CD1c-positive myeloid dendritic cell (primary cell): Measurements from ENCODE around the gene DNAH12.
"Not testable (repeated sequence)": the region's sequence is repeated elsewhere in the genome, so short reads cannot be mapped to it uniquely, and the experiment has no call there.

ENCODE experiments used
- DNase-seq: peaks from one replicate; pipeline ENCODE4 v3.0.0-alpha.2; 2016; ENCODE audit errors: extremely low spot score

Gene DNAH12

GRCh38 chr3:57309769-57310360 lies 234.3 kb downstream of the DNAH12 start:
- DNase-seq: no peak

DNA sequence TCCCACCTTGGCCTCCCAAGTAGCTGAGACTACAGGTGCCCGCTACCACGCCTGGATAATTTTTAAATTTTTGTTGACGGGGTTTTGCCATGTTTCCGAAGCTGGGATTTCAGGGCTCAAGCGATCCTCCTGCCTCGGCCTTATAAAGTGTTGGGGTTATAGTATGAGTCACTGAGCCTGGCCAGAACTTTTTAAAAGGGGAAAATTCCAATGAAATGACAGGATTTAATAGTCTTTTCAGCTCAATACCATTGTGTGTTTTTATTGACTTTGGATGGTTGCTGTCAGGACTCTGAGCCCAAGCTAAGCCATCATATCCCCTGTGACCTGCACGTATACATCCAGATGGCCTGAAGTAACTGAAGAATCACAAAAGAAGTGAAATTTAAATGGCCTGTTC lies 240.6 kb downstream of the DNAH12 start:
- not testable (repeated sequence) for DNase-seq

- no peak for DNase-seq
Observed at GRCh38 chr3:57298041-57298440, 246.1 kb downstream of the DNAH12 start.

- no peak for DNase-seq
Observed at GRCh38 chr3:57292897-57293526, 251.1 kb downstream of the DNAH12 start.

DNA sequence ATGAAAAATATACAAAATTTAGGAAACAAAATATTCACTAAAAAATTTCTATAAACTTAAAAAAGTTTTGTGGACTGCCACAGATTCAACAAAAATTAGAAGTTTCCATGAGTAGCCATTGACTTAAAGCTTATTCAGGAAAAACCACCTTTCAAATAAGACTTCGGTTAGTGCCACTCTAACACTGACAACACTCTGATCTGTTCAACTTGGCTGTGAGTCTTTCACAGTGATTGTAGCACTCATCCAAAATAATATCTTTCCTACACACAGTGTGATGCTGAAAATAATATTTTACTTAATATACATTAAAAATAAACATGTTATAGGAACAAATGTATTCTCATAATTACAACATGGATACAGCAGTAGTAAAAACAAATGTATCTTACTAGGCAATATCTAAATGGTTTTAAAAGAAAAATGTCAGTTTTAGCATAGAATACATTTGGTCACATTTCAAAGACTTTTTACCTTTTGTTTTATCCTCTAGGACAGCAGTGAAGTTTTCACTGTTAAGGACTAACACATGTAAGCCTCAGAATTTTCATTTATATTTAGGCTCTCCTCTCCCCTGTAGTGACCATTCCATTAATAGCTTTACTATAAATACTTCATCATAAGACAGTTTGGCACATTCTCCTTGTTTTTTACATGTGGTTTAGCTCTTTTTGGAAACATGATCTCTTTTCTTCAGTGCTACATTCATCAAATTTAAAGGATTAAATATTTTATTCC lies 251.8 kb downstream of the DNAH12 start, which contains the start of gene ASB14:
ASB14 (minus strand) TSS at position 527 of the 738 bp plus-strand sequence. CDS start 652 bp downstream, outside the sequence.
- DNase-seq: no peak

DNA sequence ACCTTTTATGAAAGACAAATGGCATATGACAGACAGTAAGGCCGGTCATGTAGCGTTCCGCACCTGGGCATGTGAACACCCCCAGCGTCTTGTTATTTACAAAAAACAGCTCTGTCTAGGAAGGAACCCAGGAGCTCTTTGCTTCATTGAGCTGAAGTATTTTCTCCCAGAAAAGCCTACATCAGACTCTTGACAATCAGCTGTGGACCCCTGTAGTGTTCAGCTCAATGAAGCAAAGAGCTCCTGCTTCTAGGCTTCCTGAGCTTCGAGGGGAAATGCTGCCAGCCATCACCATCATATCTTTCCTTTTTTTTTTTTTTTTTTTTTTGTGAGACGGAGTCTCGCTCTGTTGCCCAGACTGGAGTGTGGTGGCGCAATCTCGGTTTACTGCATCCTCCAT lies 255.7 kb downstream of the DNAH12 start:
- no peak for DNase-seq

GRCh38 chr3:57287205-57287604 lies 256.9 kb downstream of the DNAH12 start:
- no peak for DNase-seq

GRCh38 chr3:57283334-57283733 lies 260.8 kb downstream of the DNAH12 start:
- no peak for DNase-seq

- DNase-seq: no peak
Observed at GRCh38 chr3:57281715-57282114, 262.4 kb downstream of the DNAH12 start.

DNA sequence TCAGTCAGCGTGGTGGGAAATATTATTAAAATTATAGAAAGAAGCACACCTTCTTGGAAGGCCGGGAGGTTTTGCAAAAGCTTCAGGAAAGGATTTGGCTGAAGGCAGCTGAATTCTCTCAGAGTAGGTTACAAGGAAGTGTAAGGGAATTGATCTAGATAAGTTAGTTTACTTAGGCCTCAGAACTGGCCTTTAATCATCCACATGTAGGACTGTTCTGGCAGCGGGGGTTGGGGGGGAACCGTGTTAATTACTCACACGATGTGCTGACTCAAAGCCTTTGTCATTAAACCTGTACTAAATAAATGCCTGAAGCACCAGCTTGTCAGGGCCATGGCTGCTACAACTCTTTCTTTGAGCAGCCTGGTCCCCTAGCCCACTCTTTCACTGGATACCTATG lies 264.5 kb downstream of the DNAH12 start:
- DNase-seq: no peak

DNA sequence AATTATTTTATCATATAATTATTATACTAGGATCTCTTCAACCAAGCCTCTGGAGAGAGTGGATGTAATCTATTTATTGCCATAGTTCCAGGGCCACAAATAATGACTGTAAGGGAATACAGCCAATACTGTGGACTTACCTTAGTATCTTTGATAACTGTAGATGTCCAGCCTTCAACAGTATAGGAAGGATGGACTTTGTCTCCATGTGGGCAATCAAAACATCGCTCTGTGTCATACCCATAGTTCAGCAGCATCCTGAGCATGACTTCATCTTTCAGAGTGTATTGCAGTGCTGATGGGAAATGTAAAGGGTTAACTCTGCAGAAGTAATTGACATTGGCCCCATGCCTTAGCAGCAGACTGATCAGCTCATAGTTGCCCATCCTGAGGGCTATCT lies 265.9 kb downstream of the DNAH12 start:
- DNase-seq: no peak

DNA sequence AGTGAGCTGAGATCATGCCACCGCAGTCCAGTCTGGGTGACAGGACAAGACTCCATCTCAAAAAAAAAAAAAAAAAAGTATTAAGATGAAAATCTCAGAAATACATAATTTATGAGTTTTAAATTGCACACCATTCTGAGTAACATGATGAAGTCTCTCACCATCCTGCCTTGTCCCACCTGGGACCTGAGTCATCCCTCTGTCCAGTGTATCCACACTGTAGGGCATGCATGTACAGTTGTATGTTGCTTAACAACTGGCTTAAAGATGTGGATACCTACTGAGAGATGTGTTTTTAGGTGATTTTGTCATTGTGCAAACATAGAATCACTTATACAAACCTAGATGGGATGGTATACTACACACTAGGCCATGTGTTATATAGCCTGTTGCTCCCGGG lies 268.8 kb downstream of the DNAH12 start:
- DNase-seq: no peak

GRCh38 chr3:57274845-57275244 lies 269.3 kb downstream of the DNAH12 start:
- DNase-seq: no peak

GRCh38 chr3:57268416-57268815 lies 275.7 kb downstream of the DNAH12 start:
- DNase-seq: no peak

DNA sequence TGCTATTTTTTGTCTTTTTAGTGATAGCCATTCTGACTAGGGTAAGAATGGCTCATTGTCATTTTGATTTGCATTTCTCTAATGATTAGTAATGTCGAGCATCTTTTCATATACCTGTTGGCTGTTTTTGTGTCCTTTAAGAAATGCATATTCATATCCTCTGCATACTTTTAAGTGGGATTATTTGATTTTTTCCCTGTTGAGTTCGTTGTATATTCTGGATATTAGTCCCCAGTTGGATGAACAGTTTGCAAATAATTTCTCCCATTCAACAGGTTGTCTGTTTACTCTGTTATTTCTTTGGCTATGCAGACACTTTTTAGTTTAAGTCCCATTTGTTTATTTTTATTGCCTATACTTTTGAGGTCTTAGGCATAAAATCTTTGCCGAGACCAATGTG lies 282.2 kb downstream of the DNAH12 start:
- no peak for DNase-seq

- DNase-seq: no peak
Observed at GRCh38 chr3:57261119-57261518, 283.0 kb downstream of the DNAH12 start.

DNA sequence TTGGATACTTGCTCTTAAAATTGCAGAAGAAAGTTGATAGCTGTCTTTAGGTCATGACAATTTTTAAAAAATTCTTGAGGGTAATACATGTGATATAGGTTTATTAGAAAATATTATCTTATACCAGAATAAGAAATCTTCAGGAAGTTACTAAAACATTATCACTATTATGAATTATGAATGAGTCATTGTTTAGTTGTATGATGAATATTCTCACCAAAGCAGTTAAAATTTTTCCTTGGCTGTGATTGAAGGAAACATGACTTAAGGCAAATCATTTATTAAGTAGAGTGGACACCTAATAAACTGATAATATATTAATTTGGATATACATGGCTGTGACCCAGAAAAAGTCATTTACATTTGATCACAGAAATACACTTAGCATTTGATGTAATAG lies 286.5 kb downstream of the DNAH12 start:
- DNase-seq: no peak

DNA sequence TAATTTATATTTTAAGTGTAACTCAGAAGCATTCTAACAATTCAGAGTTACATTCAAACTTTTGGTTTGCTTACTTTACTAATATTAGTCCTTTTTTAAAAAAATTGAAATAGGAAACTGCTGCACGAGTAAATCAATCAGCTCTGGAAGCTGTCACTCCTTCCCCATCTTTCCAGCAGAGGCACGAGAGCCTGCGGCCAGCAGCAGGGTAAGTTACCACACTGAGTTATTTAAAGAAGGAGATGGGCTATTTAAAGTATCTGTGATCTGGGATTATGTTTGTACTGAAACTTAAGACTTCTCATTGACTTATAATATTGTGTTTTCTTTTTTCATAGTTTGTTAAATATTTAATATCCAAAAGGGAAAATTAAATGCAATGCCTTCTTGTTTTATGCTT lies 287.3 kb downstream of the DNAH12 start:
- DNase-seq: no peak

- DNase-seq: no peak
Observed at GRCh38 chr3:57252404-57252803, 291.7 kb downstream of the DNAH12 start.

GRCh38 chr3:57244946-57245345 lies 299.2 kb downstream of the DNAH12 start:
- no peak for DNase-seq
